Panc1 (cell line): Measurements from ENCODE around the gene RNF43. TPM values are rescaled to one million over a fixed set of nuclear protein-coding genes. Genes with fewer than 3 reads are reported as not detected.

Source experiments
- ATAC-seq: fragments of 200-7000 bp; cut with Tn5 transposase; 2 replicates; pipeline ENCODE4 v1.9.1; 2020; ENCODE audit warnings: mild to moderate bottlenecking, moderate library complexity
- BruUV-seq: library from RNA; stranded (reverse); fragments of 400-500 nt; replicated peaks from 2 replicates; lab custom pipeline; 2021; lab: Mats Ljungman, UMichigan
- CTCF ChIA-PET: fragments of 300-600 bp; sonication (Branson Sonifier 250); formaldehyde crosslinking; loops from one replicate; lab custom pipeline; 2022; ENCODE audit warnings: antibody characterized with exemption; lab: Charles Lee
- POLR2A ChIA-PET: fragments of 300-600 bp; sonication (Branson Sonifier 250); formaldehyde crosslinking; loops from one replicate; lab custom pipeline; 2022; ENCODE audit warnings: antibody characterized with exemption; lab: Charles Lee
- DNase-seq: peaks from one replicate; pipeline ENCODE4 v3.0.0-alpha.2; 2010; ENCODE audit warnings: low read depth, low spot score
- H3K27ac ChIP-seq: 2 replicates; pipeline ENCODE4 v1.5.1; 2011; ENCODE audit warnings: mild to moderate bottlenecking, low read length, inconsistent platforms
- H3K27me3 ChIP-seq: fragments of 200-500 bp; sonication (Bioruptor generic); 2 replicates; pipeline ENCODE4 v1.6.0; 2014; ENCODE audit warnings: low read length, inconsistent platforms; ENCODE audit not compliant: control insufficient read depth, insufficient read depth
- H3K36me3 ChIP-seq: fragments of 200-500 bp; sonication (Bioruptor generic); 2 replicates; pipeline ENCODE4 v1.5.1; 2014; ENCODE audit warnings: inconsistent platforms, mild to moderate bottlenecking, low read length, moderate library complexity; ENCODE audit not compliant: control insufficient read depth, insufficient read depth
- H3K4me1 ChIP-seq: 2 replicates; pipeline ENCODE4 v1.5.1; 2011; ENCODE audit warnings: inconsistent platforms, mild to moderate bottlenecking, low read length, moderate library complexity; ENCODE audit not compliant: control insufficient read depth, insufficient read depth
- H3K4me3 ChIP-seq, 2 experiments: 2 replicates each; pipeline ENCODE4 v1.5.1; 2011 to 2012; ENCODE audit warnings: low read depth in 2 of 2, low read length in 2 of 2, mild to moderate bottlenecking in 2 of 2, inconsistent platforms in 1 of 2, moderate library complexity in 1 of 2
- H3K9me3 ChIP-seq: fragments of 200-500 bp; sonication (Bioruptor generic); 2 replicates; pipeline ENCODE4 v1.5.1; 2014; ENCODE audit warnings: low read depth, mild to moderate bottlenecking, inconsistent platforms, low read length, moderate library complexity; ENCODE audit not compliant: control insufficient read depth, insufficient read depth
- CTCF ChIP-seq: fragments of 450-650 bp; IDR thresholded peaks from 2 replicates; pipeline ENCODE4 v1.5.1; 2017; ENCODE audit warnings: mild to moderate bottlenecking
- POLR2AphosphoS5 ChIP-seq: IDR thresholded peaks from 2 replicates; pipeline ENCODE4 v1.6.1; 2012; ENCODE audit warnings: mild to moderate bottlenecking, low read depth, low read length, moderate library complexity
- REST ChIP-seq, 2 experiments: IDR thresholded peaks; 2 replicates each; pipeline ENCODE4 v1.6.1; 2011 to 2012; ENCODE audit warnings: low read depth in 2 of 2, control low read depth in 1 of 2, low read length in 1 of 2, mild to moderate bottlenecking in 1 of 2, moderate library complexity in 1 of 2; ENCODE audit not compliant: insufficient read depth in 1 of 2
- SIN3A ChIP-seq: IDR thresholded peaks from 2 replicates; pipeline ENCODE4 v1.6.1; 2012; ENCODE audit warnings: low read depth, mild to moderate bottlenecking, low read length, moderate library complexity, borderline replicate concordance; ENCODE audit not compliant: insufficient read depth
- TCF7L2 ChIP-seq: IDR thresholded peaks from 2 replicates; pipeline ENCODE4 v1.6.1; 2011; ENCODE audit warnings: mild to moderate bottlenecking, low read depth, low read length, inconsistent platforms
- in situ Hi-C: cut with HindIII; loops from 2 replicates; pipeline ENCODE4 v1.10.0; 2016; ENCODE audit warnings: low sequenced_read_pairs, low pct_unique_long_range_greater_than_20kb
- intact Hi-C: fragments of 100-400 bp; cut with micrococcal nuclease; formaldehyde crosslinking; loops from one replicate; pipeline ENCODE4 v1.10.0; 2022; ENCODE audit not compliant: unreplicated experiment
- total RNA-seq: library from RNA; stranded (reverse); gene quantifications from one replicate; pipeline ENCODE4 v1.2.1, GENCODE V29; 2021; ENCODE audit not compliant: unreplicated experiment

RNF43 gene
- total RNA-seq, 1 experiment from 2014 or later: 4.7 TPM

GRCh38 chr17:58378733-58379510, 38.4 kb downstream of the RNF43 start:
- no peak overlapping the region for H3K27ac ChIP-seq
- H3K9me3 ChIP-seq: no peaks in the 10 kb centered on the region
- CTCF ChIA-PET: no interaction called here
- H3K4me1 ChIP-seq: no peaks in the 10 kb centered on the region
- BruUV-seq: no TSS peak
- TF ChIP-seq CTCF: no peak
- no peak for TF ChIP-seq POLR2AphosphoS5
- TF ChIP-seq SIN3A: no peak
- TF ChIP-seq TCF7L2: no peak
- TF ChIP-seq REST (IDR thresholded peaks at IDR 0.05; ENCODE audit: insufficient read depth in 1 of 2, low read depth in 2 of 2, low read length in 1 of 2): no peak
- no peak for ATAC-seq
- no peak for DNase-seq
- intact Hi-C loops (no loop called here), in situ Hi-C loops (no loop called here)
- no peaks in the 10 kb centered on the region for H3K27me3 ChIP-seq
- H3K4me3 ChIP-seq: no peak overlapping the region
- POLR2A ChIA-PET: no interaction called here
- H3K36me3 ChIP-seq: no peaks in the 10 kb centered on the region

GRCh38 chr17:58377661-58378060, 39.7 kb downstream of the RNF43 start:
- CTCF ChIA-PET: no interaction called here
- H3K9me3 ChIP-seq: no peaks in the 10 kb centered on the region
- no peak overlapping the region for H3K27ac ChIP-seq
- no peaks in the 10 kb centered on the region for H3K36me3 ChIP-seq
- no peak for TF ChIP-seq POLR2AphosphoS5
- no peak for TF ChIP-seq TCF7L2
- TF ChIP-seq SIN3A: no peak
- TF ChIP-seq REST (IDR thresholded peaks at IDR 0.05; ENCODE audit: insufficient read depth in 1 of 2, low read depth in 2 of 2, low read length in 1 of 2): no peak
- TF ChIP-seq CTCF: no peak
- H3K4me3 ChIP-seq: no peak overlapping the region
- H3K27me3 ChIP-seq: no peaks in the 10 kb centered on the region
- in situ Hi-C loops: no loop called here
- no peak for ATAC-seq
- no peaks in the 10 kb centered on the region for H3K4me1 ChIP-seq
- POLR2A ChIA-PET: no interaction called here
- intact Hi-C loops: no loop called here
- no TSS peak for BruUV-seq
- no peak for DNase-seq
